K562 (cell line): ENCODE data around the gene DNAJB4. TPM values are rescaled to one million over a fixed set of nuclear protein-coding genes. Genes with fewer than 3 reads are reported as not detected.

Experiments
- C11orf30 ChIP-seq: fragments of 450-650 bp; IDR thresholded peaks from 2 replicates; pipeline ENCODE4 v1.6.1; 2016; ENCODE audit warnings: low read depth, mild to moderate bottlenecking
- CBX8 ChIP-seq: fragments of 200-600 bp; sonication (generic); IDR thresholded peaks from 2 replicates; pipeline ENCODE4 v1.6.1; 2012; ENCODE audit warnings: borderline replicate concordance, mixed run types, low read depth, mild to moderate bottlenecking, moderate library complexity, mixed read lengths, low read length, control low read depth, inconsistent platforms; ENCODE audit not compliant: poor library complexity, severe bottlenecking; ENCODE audit errors: extremely low read depth
- DACH1 ChIP-seq: fragments of 450-650 bp; IDR thresholded peaks from 2 replicates; pipeline ENCODE4 v1.6.1; 2018; ENCODE audit not compliant: partially characterized antibody
- DPF2 ChIP-seq: fragments of 450-650 bp; IDR thresholded peaks from 2 replicates; pipeline ENCODE4 v1.6.1; 2016
- ETV5 ChIP-seq: sonication (generic); formaldehyde crosslinking; IDR thresholded peaks from 2 replicates; pipeline ENCODE4 v1.4.0; 2020; ENCODE audit warnings: low read depth, mild to moderate bottlenecking, missing genetic modification reagents
- FOSL1 ChIP-seq: fragments of 200-800 bp; sonication (Bioruptor generic); conservative IDR thresholded peaks from 2 replicates; pipeline ENCODE4 v1.6.1; 2016; ENCODE audit warnings: missing genetic modification characterization, missing compliant biosample characterization
- NBN ChIP-seq: fragments of 450-650 bp; IDR thresholded peaks from 2 replicates; pipeline ENCODE4 v1.6.1; 2016; ENCODE audit warnings: low read depth, mild to moderate bottlenecking
- NR3C1 ChIP-seq: sonication (generic); formaldehyde crosslinking; IDR thresholded peaks from 2 replicates; pipeline ENCODE4 v1.8.1; 2022; ENCODE audit warnings: missing genetic modification reagents
- PTRF ChIP-seq: fragments of 450-650 bp; IDR thresholded peaks from 2 replicates; pipeline ENCODE4 v1.6.1; 2016; ENCODE audit warnings: mild to moderate bottlenecking, missing genetic modification characterization, missing compliant biosample characterization
- PTTG1 ChIP-seq: fragments of 450-650 bp; IDR thresholded peaks from 2 replicates; pipeline ENCODE4 v1.6.1; 2016; ENCODE audit warnings: low read depth, mild to moderate bottlenecking, missing genetic modification characterization, missing compliant biosample characterization
- PURB ChIP-seq: sonication (generic); formaldehyde crosslinking; IDR thresholded peaks from 2 replicates; pipeline ENCODE4 v1.9.0; 2021; ENCODE audit warnings: low read depth, mild to moderate bottlenecking, missing genetic modification reagents
- SMARCA4 ChIP-seq: fragments of 450-650 bp; IDR thresholded peaks from 2 replicates; pipeline ENCODE4 v1.6.1; 2016
- SP2 ChIP-seq: IDR thresholded peaks from 2 replicates; pipeline ENCODE4 v1.6.1; 2011; ENCODE audit warnings: mild to moderate bottlenecking, low read depth, low read length, moderate library complexity; ENCODE audit not compliant: poor library complexity, severe bottlenecking; ENCODE audit errors: extremely low read depth
- ZBED1 ChIP-seq: IDR thresholded peaks from 2 replicates; pipeline ENCODE4 v1.6.1; 2014
- ZNF318 ChIP-seq, 2 experiments: fragments of 450-650 bp; IDR thresholded peaks; 2 replicates each; pipeline ENCODE4 v1.6.1; 2016; ENCODE audit warnings: mild to moderate bottlenecking in 2 of 2, borderline replicate concordance in 1 of 2, low read depth in 1 of 2, moderate library complexity in 1 of 2
- ZNF324 ChIP-seq: fragments of 250-450 bp; sonication (Bioruptor Pico); IDR thresholded peaks from 2 replicates; pipeline ENCODE4 v1.4.0; 2020; ENCODE audit warnings: mild to moderate bottlenecking
- ZNF436 ChIP-seq: fragments of 250-450, 450-650 bp; sonication (Bioruptor Pico); formaldehyde crosslinking; IDR thresholded peaks from 2 replicates; pipeline ENCODE4 v1.7.0; 2020; ENCODE audit warnings: mild to moderate bottlenecking
- ZNF696 ChIP-seq: fragments of 250-450 bp; sonication (Bioruptor Pico); conservative IDR thresholded peaks from 2 replicates; pipeline ENCODE4 v1.4.0; 2020; ENCODE audit warnings: mild to moderate bottlenecking, moderate library complexity
- ZNF77 ChIP-seq: fragments of 250-450 bp; sonication (Bioruptor Pico); IDR thresholded peaks from 2 replicates; pipeline ENCODE4 v1.5.0; 2020
- ZNF780A ChIP-seq: fragments of 250-450 bp; sonication (Bioruptor Pico); IDR thresholded peaks from 2 replicates; pipeline ENCODE4 v1.5.0; 2021; ENCODE audit warnings: mild to moderate bottlenecking
- polyA plus RNA-seq, 8 experiments: library from polyadenylated mRNA; depleted of rRNA in 4 of 8; stranded (reverse) in 5 of 8; unstranded in 3 of 8; fragments of >200 nt; fragmentation: Nextera tagmentation in 2 of 8; fragmentation: Illumina TruSeq in 1 of 8; extraction: Ambion mirVana in 2 of 8; extraction: Trizol in 1 of 8; gene quantifications; 2 replicates each; pipeline versions ENCODE4 v1.2.1 to v1.2.3, GENCODE V29; 2011 to 2014; ENCODE audit warnings: inconsistent platforms in 1 of 8, missing spikeins in 1 of 8
- total RNA-seq, 7 experiments: library from RNA; depleted of rRNA in 6 of 7; stranded (reverse); fragments of >200 nt in 6 of 7; fragmentation: Illumina TruSeq in 2 of 7; extraction: Trizol in 2 of 7; gene quantifications; 2 replicates each; pipeline versions ENCODE4 v1.2.1 to v1.2.3, GENCODE V29; 2011 to 2021; ENCODE audit warnings: low replicate concordance in 1 of 7
- TF ChIP-seq, protein P1 (sequence below): fragments of 450-650 bp; formaldehyde crosslinking; IDR thresholded peaks from 2 replicates; pipeline ENCODE4 v1.4.0; 2022; ENCODE audit warnings: missing genetic modification characterization

Gene DNAJB4
- total and polyA plus RNA-seq, 9 of the 15 experiments (the other 6 are each of a cell fraction or from before 2014, with no cell fraction given) = 8.5 to 27.7 (median 19.8) TPM

GRCh38 chr1:78004719-78005447 lies at the start of gene DNAJB4 (continued):
- no peak for TF ChIP-seq NR3C1
- no peak; the same call in 1 of the 2 replicates for TF ChIP-seq ZBED1
- TF ChIP-seq DPF2 = no peak
- TF ChIP-seq DACH1 = peak; percentile 24
- TF ChIP-seq ZNF324 (CRISPR knock-in tag) = no peak
- no peak for TF ChIP-seq ZNF780A
- no peak for TF ChIP-seq C11orf30
- TF ChIP-seq PTTG1 (tag) = no peak
- TF ChIP-seq ZNF696 (CRISPR knock-in tag) = no peak
- TF ChIP-seq ZNF318 (IDR thresholded peaks at IDR 0.05; ENCODE audit: borderline replicate concordance in 1 of 2, low read depth in 1 of 2) = no peak
- TF ChIP-seq SMARCA4 = no peak
- TF ChIP-seq, protein P1, sequence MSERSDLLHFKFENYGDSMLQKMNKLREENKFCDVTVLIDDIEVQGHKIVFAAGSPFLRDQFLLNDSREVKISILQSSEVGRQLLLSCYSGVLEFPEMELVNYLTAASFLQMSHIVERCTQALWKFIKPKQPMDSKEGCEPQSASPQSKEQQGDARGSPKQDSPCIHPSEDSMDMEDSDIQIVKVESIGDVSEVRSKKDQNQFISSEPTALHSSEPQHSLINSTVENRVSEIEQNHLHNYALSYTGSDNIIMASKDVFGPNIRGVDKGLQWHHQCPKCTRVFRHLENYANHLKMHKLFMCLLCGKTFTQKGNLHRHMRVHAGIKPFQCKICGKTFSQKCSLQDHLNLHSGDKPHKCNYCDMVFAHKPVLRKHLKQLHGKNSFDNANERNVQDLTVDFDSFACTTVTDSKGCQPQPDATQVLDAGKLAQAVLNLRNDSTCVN (CRISPR knock-in tag) = no peak
- TF ChIP-seq ETV5 = no peak
- peak; percentile 47; the same call in 1 of the 2 replicates for TF ChIP-seq ZNF436
- TF ChIP-seq PTRF = no peak
- TF ChIP-seq ZNF77 (CRISPR knock-in tag) = no peak
- TF ChIP-seq PURB = no peak
- TF ChIP-seq FOSL1 (tag) = no peak
- TF ChIP-seq SP2 = no peak
- no peak for TF ChIP-seq CBX8
- 0 out of 2 replicates have a peak, but pooled peaks have one; percentile 6 for TF ChIP-seq NBN
